AG04450 (cell line): Measurements from ENCODE around the gene STXBP6. TPM values are rescaled to one million over a fixed set of nuclear protein-coding genes. Genes with fewer than 3 reads are reported as not detected.

Experiments
- CTCF ChIA-PET: fragments of 300-600, 350-600 bp; formaldehyde crosslinking; extraction: SDS; loops from one replicate; lab custom pipeline; 2022; ENCODE audit warnings: antibody characterized with exemption, inconsistent platforms; lab: Charles Lee
- POLR2A ChIA-PET: fragments of 350-600 bp; formaldehyde crosslinking; extraction: SDS; loops from one replicate; lab custom pipeline; 2021; ENCODE audit warnings: antibody characterized with exemption, inconsistent platforms; lab: Yijun Ruan, JAX
- DNase-seq: peaks from one replicate; pipeline ENCODE4 v3.0.0-alpha.2; 2011; ENCODE audit warnings: low read depth, low spot score
- H3K27ac ChIP-seq: one replicate; pipeline ENCODE4 v1.5.1; 2012; ENCODE audit warnings: low read depth, low read length, control low read depth
- H3K27me3 ChIP-seq: one replicate; pipeline ENCODE4 v1.6.0; 2012; ENCODE audit warnings: low read length; ENCODE audit not compliant: control insufficient read depth, insufficient read depth
- H3K4me3 ChIP-seq: 2 replicates; pipeline ENCODE4 v1.5.1; 2011; ENCODE audit warnings: mild to moderate bottlenecking, low read depth, low read length, control low read depth
- H3K9me3 ChIP-seq: 2 replicates; pipeline ENCODE4 v1.5.1; 2012; ENCODE audit warnings: low read length; ENCODE audit not compliant: control insufficient read depth, insufficient read depth
- polyA plus RNA-seq: library from polyadenylated mRNA; depleted of rRNA; stranded (reverse); fragments of >200 nt; gene quantifications from 2 replicates; pipeline ENCODE4 v1.2.3, GENCODE V29; 2011
- TF ChIP-seq, protein P1 (sequence below): IDR thresholded peaks from 2 replicates; pipeline ENCODE4 v1.5.1; 2011; ENCODE audit warnings: low read depth, low read length, control low read depth, inconsistent platforms

STXBP6 gene
- polyA plus RNA-seq, 1 experiment, result 0.16 TPM

DNA sequence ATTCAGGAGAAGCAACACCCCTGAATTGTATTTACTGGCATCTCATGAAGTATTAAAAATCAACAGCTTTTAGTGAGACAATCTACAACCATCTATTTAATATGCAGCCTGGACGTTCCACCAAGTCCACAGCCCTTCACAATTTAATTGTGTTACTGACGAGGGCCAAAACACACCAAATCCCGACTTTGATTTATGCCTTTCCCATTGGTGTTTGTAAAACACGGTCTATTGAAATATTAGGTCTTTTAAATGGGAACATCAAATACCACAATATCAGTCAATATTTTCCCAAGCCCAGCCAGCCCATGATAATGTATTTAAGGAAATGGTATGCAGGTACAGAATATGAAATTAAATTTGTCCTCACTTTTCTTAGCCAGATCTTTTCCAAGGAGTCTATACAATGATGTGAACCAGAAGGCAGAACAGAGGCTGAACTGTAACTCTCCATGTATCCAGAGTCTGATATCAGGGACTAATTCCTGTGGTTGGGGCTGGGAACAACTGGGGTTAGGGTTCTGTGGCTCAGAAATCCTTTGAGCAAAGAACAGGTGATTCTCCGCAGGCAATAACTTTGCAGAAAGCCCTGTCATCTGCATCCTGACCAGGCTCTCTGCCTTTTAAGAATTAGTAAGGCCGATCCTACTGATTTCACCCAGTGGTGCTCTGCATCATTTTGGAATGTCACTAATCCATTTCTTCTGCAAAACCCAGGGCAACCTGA lies 236.7 kb downstream of the STXBP6 start:
- CTCF ChIA-PET, result no interaction called here
- TF ChIP-seq, protein P1, sequence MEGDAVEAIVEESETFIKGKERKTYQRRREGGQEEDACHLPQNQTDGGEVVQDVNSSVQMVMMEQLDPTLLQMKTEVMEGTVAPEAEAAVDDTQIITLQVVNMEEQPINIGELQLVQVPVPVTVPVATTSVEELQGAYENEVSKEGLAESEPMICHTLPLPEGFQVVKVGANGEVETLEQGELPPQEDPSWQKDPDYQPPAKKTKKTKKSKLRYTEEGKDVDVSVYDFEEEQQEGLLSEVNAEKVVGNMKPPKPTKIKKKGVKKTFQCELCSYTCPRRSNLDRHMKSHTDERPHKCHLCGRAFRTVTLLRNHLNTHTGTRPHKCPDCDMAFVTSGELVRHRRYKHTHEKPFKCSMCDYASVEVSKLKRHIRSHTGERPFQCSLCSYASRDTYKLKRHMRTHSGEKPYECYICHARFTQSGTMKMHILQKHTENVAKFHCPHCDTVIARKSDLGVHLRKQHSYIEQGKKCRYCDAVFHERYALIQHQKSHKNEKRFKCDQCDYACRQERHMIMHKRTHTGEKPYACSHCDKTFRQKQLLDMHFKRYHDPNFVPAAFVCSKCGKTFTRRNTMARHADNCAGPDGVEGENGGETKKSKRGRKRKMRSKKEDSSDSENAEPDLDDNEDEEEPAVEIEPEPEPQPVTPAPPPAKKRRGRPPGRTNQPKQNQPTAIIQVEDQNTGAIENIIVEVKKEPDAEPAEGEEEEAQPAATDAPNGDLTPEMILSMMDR, result no peak
- Histone ChIP-seq H3K27me3 (no peaks in the 10 kb centered on the region), H3K4me3 (no peak overlapping the region), H3K9me3 (no peaks in the 10 kb centered on the region), H3K27ac (no peak overlapping the region)
- POLR2A ChIA-PET, result no interaction called here
- no peak for DNase-seq

DNA sequence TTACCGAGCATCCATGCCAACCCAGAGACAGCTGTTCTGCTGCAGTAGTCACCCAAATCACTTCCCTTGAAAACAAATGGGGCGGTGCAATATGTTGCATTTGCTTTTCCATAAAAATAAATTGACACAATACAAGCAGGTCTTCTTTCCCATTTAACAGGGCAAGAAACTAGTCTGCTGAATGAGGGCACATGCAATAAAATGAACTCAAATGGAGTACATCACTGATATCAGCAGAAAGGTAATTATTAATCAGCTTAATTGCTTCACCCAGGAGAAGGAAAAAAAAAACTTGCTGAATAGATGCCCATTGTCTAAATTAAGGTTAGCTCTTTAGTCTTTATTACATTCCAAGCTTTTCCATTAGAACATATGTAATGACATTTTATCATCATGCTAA lies 240.8 kb downstream of the STXBP6 start:
- CTCF ChIA-PET, result interaction anchor here (3.0 kb wide), 1 partner anchor 323 kb away, joined by 14 read pairs; no protein-coding TSS in a partner anchor
- POLR2A ChIA-PET, result no interaction called here
- DNase-seq, result no peak
- Histone ChIP-seq H3K27me3 (no peaks in the 10 kb centered on the region), H3K4me3 (no peak overlapping the region), H3K27ac (no peak overlapping the region), H3K9me3 (no peaks in the 10 kb centered on the region)
- TF ChIP-seq, protein P1, result no peak

DNA sequence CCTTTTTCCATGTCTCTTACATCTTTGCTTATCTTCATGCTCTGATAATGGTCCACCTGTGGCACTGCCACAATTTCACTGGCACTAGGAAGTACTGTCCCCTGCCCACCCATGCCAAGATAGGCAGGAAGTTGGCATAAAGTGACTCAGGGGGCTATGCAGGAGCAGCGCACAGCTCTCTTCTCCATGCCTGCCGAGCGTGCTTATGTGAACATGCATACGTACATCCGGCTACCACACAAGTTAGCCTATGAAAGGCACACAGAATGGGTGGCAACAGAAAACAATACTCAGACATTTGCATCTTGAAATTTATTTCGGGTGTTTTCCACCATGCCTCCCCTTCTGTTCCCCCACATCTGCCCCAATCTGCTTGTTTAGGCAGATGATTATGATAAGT lies 241.5 kb downstream of the STXBP6 start:
- no peaks in the 10 kb centered on the region for H3K27me3 ChIP-seq
- DNase-seq, result no peak
- H3K4me3 ChIP-seq, result no peak overlapping the region
- H3K9me3 ChIP-seq, result no peaks in the 10 kb centered on the region
- ChIA-PET POLR2A (no interaction called here), CTCF (interaction anchor here (3.0 kb wide), 1 partner anchor 324 kb away, joined by 14 read pairs; no protein-coding TSS in a partner anchor)
- H3K27ac ChIP-seq, result no peak overlapping the region
- TF ChIP-seq, protein P1, result no peak

DNA sequence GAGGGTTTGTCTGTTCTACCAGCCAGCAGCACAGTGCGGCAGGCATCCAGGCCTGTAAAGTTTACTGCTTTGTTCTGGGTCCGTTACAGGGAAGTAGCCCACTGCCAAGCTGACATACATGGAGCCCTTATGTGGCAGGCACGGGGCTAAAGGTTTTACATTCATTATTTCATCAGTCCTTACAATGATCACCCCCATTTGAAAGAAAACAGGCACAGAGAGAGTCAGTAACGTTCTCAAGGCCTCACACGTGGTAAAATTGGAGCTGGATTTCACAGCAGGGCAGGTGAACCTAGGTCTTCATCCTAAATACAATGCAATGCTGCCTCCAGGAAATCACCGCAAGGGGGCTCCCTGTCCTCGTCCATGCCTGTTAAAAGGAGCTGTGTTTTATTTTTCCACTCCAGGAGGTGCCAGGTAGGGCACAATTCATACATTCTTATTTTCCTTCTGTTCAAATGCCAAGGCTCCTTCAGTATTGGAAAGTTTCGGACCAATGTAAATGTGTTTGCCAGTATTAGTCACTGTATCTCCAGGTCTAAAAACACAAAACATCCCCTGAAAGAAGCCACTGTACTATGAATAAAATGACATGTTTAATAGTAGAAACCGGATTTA lies 243.8 kb downstream of the STXBP6 start:
- Histone ChIP-seq H3K4me3 (no peak overlapping the region), H3K9me3 (no peaks in the 10 kb centered on the region), H3K27me3 (no peaks in the 10 kb centered on the region), H3K27ac (no peak overlapping the region)
- TF ChIP-seq, protein P1, result peak; percentile 83
- peak; percentile 4 for DNase-seq
- CTCF ChIA-PET, result interaction anchor here (0.6 to 3.9 kb wide), 11 partner anchors 16 to 346 kb away, joined by 3 to 43 read pairs (median 6); no protein-coding TSS in a partner anchor
- POLR2A ChIA-PET, result no interaction called here
